GM23338 (cell line): ENCODE data around the gene C22orf15.

Source experiments
- CREB1 ChIP-seq: fragments of 250-450 bp; sonication (Bioruptor Pico); IDR thresholded peaks from 2 replicates; pipeline ENCODE4 v1.5.0; 2020; ENCODE audit warnings: low read depth, mild to moderate bottlenecking, moderate library complexity
- CTCF ChIP-seq, 2 experiments: fragments of 200-600 bp in 1 of 2; sonication (generic) in 1 of 2; conservative IDR thresholded peaks; 2 replicates each; pipeline versions ENCODE4 v1.5.1 to v1.6.1; 2016 to 2017; ENCODE audit warnings: antibody characterized with exemption in 2 of 2, low read depth in 2 of 2, mild to moderate bottlenecking in 2 of 2, moderate library complexity in 1 of 2
- ETS1 ChIP-seq: IDR thresholded peaks from 2 replicates; pipeline ENCODE4 v1.6.1; 2016; ENCODE audit warnings: antibody characterized with exemption
- EZH2 ChIP-seq: fragments of 200-600 bp; sonication (generic); IDR thresholded peaks from one replicate; pipeline ENCODE4 v1.8.0; 2017; ENCODE audit warnings: antibody characterized with exemption, mild to moderate bottlenecking, low read depth; ENCODE audit not compliant: unreplicated experiment
- EZH2phosphoT487 ChIP-seq: fragments of 200-600 bp; sonication (generic); IDR thresholded peaks from one replicate; pipeline ENCODE4 v1.8.1; 2018; ENCODE audit warnings: antibody characterized with exemption; ENCODE audit not compliant: unreplicated experiment
- JUNB ChIP-seq: IDR thresholded peaks from one replicate; pipeline ENCODE4 v1.6.1; 2016; ENCODE audit warnings: antibody characterized with exemption; ENCODE audit not compliant: unreplicated experiment
- NANOG ChIP-seq: IDR thresholded peaks from 2 replicates; pipeline ENCODE4 v1.6.1; 2016; ENCODE audit warnings: antibody characterized with exemption, borderline replicate concordance
- POLR2AphosphoS5 ChIP-seq: IDR thresholded peaks from 2 replicates; pipeline ENCODE4 v1.6.1; 2016; ENCODE audit warnings: antibody characterized with exemption, low read depth
- STAT1 ChIP-seq: IDR thresholded peaks from one replicate; pipeline ENCODE4 v1.6.1; 2016; ENCODE audit warnings: antibody characterized with exemption; ENCODE audit not compliant: unreplicated experiment
- ZNF114 ChIP-seq: fragments of 250-450 bp; sonication (Bioruptor Pico); IDR thresholded peaks from 2 replicates; pipeline ENCODE4 v1.5.0; 2020; ENCODE audit warnings: mild to moderate bottlenecking, moderate library complexity
- ZNF331 ChIP-seq: fragments of 250-450 bp; sonication (Bioruptor Pico); IDR thresholded peaks from 2 replicates; pipeline ENCODE4 v1.5.0; 2020; ENCODE audit warnings: low read depth, mild to moderate bottlenecking, moderate library complexity
- ZNF462 ChIP-seq: fragments of 250-450 bp; sonication (Bioruptor Pico); IDR thresholded peaks from 2 replicates; pipeline ENCODE4 v1.5.0; 2020; ENCODE audit warnings: mild to moderate bottlenecking, moderate library complexity
- TF ChIP-seq, protein P1 (sequence below): IDR thresholded peaks from one replicate; pipeline ENCODE4 v1.6.1; 2018; ENCODE audit warnings: antibody characterized with exemption; ENCODE audit not compliant: unreplicated experiment

DNA sequence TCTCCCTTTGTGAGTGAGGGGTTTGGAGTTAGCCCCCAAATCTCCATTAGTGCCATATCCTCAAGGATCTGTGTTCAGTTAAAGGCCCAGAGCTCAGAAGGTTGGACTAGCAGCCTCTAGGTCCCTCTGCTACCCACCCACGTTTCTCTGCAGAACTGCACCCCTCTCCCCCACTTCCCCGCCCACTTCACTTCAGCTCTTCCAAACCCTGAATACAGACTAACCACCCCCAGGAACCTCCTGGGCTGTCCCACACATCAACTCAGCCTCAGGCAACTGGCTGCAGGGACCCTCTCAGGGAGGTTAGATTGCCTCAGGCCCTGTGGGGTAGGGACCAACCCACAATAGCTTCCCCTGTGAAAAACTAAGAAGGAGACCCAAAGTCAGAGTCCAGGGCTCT lies 9.4 kb upstream of the C22orf15 start:
- TF ChIP-seq CTCF (conservative IDR thresholded peaks at IDR 0.05; ENCODE audit: low read depth in 2 of 2), result no peak
- TF ChIP-seq EZH2phosphoT487, result no peak
- no peak for TF ChIP-seq POLR2AphosphoS5
- TF ChIP-seq, protein P1, sequence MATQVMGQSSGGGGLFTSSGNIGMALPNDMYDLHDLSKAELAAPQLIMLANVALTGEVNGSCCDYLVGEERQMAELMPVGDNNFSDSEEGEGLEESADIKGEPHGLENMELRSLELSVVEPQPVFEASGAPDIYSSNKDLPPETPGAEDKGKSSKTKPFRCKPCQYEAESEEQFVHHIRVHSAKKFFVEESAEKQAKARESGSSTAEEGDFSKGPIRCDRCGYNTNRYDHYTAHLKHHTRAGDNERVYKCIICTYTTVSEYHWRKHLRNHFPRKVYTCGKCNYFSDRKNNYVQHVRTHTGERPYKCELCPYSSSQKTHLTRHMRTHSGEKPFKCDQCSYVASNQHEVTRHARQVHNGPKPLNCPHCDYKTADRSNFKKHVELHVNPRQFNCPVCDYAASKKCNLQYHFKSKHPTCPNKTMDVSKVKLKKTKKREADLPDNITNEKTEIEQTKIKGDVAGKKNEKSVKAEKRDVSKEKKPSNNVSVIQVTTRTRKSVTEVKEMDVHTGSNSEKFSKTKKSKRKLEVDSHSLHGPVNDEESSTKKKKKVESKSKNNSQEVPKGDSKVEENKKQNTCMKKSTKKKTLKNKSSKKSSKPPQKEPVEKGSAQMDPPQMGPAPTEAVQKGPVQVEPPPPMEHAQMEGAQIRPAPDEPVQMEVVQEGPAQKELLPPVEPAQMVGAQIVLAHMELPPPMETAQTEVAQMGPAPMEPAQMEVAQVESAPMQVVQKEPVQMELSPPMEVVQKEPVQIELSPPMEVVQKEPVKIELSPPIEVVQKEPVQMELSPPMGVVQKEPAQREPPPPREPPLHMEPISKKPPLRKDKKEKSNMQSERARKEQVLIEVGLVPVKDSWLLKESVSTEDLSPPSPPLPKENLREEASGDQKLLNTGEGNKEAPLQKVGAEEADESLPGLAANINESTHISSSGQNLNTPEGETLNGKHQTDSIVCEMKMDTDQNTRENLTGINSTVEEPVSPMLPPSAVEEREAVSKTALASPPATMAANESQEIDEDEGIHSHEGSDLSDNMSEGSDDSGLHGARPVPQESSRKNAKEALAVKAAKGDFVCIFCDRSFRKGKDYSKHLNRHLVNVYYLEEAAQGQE, result no peak
- TF ChIP-seq STAT1, result no peak
- TF ChIP-seq EZH2, result no peak
- no peak for TF ChIP-seq CREB1 (CRISPR knock-in tag)
- TF ChIP-seq ZNF114 (CRISPR knock-in tag), result no peak
- TF ChIP-seq JUNB, result no peak
- no peak for TF ChIP-seq NANOG
- no peak for TF ChIP-seq ZNF331 (CRISPR knock-in tag)
- no peak for TF ChIP-seq ZNF462 (CRISPR knock-in tag)
- TF ChIP-seq ETS1, result no peak
